H1 (cell line): ENCODE results near the gene C14orf119.

Source experiments
- GABPA ChIP-seq: IDR thresholded peaks from 2 replicates; pipeline ENCODE4 v1.6.1; 2011; ENCODE audit warnings: mild to moderate bottlenecking, low read length, moderate library complexity, borderline replicate concordance; ENCODE audit not compliant: insufficient read depth
- JUND ChIP-seq: IDR thresholded peaks from 2 replicates; pipeline ENCODE4 v1.6.1; 2011; ENCODE audit warnings: mild to moderate bottlenecking, improper control_type of control experiment, low read length
- POLR2A ChIP-seq, 2 experiments: IDR thresholded peaks; 1 replicate in 1 of 2; 2 replicates in 1 of 2; pipeline ENCODE4 v1.6.1; 2011; ENCODE audit warnings: low read depth in 2 of 2, low read length in 2 of 2, mild to moderate bottlenecking in 2 of 2; ENCODE audit errors: control extremely low read depth in 1 of 2
- RFX5 ChIP-seq: IDR thresholded peaks from 2 replicates; pipeline ENCODE4 v1.6.1; 2011; ENCODE audit warnings: low read depth, low read length, improper control_type of control experiment, borderline replicate concordance
- SIX5 ChIP-seq: IDR thresholded peaks from 2 replicates; pipeline ENCODE4 v1.6.1; 2011; ENCODE audit warnings: mild to moderate bottlenecking, low read depth, low read length
- SP1 ChIP-seq: IDR thresholded peaks from 2 replicates; pipeline ENCODE4 v1.6.1; 2011; ENCODE audit warnings: low read depth, low read length
- TAF1 ChIP-seq: IDR thresholded peaks from 2 replicates; pipeline ENCODE4 v1.6.1; 2011; ENCODE audit warnings: mild to moderate bottlenecking, low read depth, low read length
- TF ChIP-seq, protein P1 (sequence below), 3 experiments: IDR thresholded peaks; 1 replicate in 2 of 3; 2 replicates in 1 of 3; pipeline versions ENCODE4 v1.5.1 to v1.6.1; 2011; ENCODE audit warnings: low read length in 3 of 3, mild to moderate bottlenecking in 3 of 3, inconsistent platforms in 2 of 3, low read depth in 1 of 3, moderate library complexity in 1 of 3; ENCODE audit not compliant: insufficient read depth in 1 of 3; ENCODE audit errors: control extremely low read depth in 1 of 3
- TF ChIP-seq, protein P2 (sequence below): IDR thresholded peaks from 2 replicates; pipeline ENCODE4 v1.6.1; 2012; ENCODE audit warnings: inconsistent platforms

DNA sequence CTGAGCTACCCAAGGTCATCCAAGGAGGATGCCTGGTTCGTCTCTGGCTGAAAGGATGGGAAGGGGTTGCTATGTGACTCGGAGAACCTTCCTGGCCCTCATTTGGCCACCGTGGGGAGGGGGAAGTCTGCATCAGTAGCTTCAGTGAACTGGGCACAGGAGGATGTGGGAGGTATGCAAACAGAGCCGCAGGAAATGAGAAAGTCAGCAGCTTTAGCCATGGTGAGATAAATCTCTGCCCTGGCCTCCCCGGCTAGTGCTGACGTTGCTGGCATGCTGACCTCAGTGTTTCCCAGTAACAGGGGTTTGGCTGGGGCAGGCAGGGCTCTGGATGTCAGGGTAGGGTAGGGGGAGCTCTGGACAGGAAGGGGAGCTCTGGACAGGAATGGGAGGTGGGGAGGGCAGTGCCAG lies 26.1 kb downstream of the C14orf119 start:
- no peak for TF ChIP-seq JUND
- no peak for TF ChIP-seq TAF1
- TF ChIP-seq RFX5: no peak
- no peak for TF ChIP-seq SIX5
- TF ChIP-seq, protein P1, sequence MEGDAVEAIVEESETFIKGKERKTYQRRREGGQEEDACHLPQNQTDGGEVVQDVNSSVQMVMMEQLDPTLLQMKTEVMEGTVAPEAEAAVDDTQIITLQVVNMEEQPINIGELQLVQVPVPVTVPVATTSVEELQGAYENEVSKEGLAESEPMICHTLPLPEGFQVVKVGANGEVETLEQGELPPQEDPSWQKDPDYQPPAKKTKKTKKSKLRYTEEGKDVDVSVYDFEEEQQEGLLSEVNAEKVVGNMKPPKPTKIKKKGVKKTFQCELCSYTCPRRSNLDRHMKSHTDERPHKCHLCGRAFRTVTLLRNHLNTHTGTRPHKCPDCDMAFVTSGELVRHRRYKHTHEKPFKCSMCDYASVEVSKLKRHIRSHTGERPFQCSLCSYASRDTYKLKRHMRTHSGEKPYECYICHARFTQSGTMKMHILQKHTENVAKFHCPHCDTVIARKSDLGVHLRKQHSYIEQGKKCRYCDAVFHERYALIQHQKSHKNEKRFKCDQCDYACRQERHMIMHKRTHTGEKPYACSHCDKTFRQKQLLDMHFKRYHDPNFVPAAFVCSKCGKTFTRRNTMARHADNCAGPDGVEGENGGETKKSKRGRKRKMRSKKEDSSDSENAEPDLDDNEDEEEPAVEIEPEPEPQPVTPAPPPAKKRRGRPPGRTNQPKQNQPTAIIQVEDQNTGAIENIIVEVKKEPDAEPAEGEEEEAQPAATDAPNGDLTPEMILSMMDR (IDR thresholded peaks at IDR 0.05; ENCODE audit: control extremely low read depth in 1 of 3, insufficient read depth in 1 of 3, low read depth in 1 of 3, low read length in 3 of 3): no peak
- TF ChIP-seq POLR2A (IDR thresholded peaks at IDR 0.05; ENCODE audit: control extremely low read depth in 1 of 2, low read depth in 2 of 2, low read length in 2 of 2): no peak
- TF ChIP-seq, protein P2, sequence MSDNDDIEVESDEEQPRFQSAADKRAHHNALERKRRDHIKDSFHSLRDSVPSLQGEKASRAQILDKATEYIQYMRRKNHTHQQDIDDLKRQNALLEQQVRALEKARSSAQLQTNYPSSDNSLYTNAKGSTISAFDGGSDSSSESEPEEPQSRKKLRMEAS: no peak
- TF ChIP-seq GABPA: no peak
- no peak for TF ChIP-seq SP1
